Body of pancreas (tissue), 4 donors: ENCODE data around the gene UPK3A.

Experiments used
- POLR2A ChIP-seq, 3 donors: fragments of 450-650 bp; IDR thresholded peaks; one replicate each; pipeline ENCODE4 v1.6.1; 2016; ENCODE audit warnings: antibody characterized with exemption in 3 of 3, mild to moderate bottlenecking in 2 of 3
- TF ChIP-seq, protein P1 (sequence below), 7 experiments: fragments of 450-650 bp in 4 of 7; fragments of 200-600 bp in 3 of 7; sonication (generic) in 3 of 7; IDR thresholded peaks; one replicate each; pipeline ENCODE4 v1.5.1; 2016 to 2019; ENCODE audit warnings: antibody characterized with exemption in 7 of 7

DNA sequence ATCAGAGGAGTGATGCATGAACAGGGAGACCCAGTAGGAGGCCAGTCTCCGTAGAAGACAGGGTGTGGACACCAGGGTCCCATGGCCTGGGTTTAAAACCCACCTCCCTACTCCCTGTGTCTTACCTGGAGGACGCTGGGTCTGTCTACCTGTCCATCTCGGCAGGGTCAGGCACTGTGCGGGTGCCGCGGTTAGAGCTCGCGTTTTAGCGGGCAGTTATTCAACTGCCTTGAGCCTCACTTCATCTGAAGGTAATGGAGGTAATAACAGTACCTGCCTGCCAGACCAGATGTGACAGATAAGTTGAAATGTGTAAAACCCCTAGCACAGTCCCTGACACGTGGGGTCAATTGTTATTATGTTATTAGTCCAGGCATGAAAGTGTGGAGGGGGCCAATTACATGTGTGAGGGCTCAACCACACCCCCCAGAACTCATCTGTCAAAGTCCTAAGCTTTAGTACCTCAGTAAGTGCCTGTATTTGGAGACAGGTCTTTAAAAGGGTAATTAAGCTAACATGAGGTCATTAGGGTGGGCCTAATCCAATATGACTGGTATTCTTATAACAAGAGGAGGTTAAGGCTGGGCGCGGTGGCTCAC lies 8.1 kb upstream of the UPK3A start:
- TF ChIP-seq, protein P1, sequence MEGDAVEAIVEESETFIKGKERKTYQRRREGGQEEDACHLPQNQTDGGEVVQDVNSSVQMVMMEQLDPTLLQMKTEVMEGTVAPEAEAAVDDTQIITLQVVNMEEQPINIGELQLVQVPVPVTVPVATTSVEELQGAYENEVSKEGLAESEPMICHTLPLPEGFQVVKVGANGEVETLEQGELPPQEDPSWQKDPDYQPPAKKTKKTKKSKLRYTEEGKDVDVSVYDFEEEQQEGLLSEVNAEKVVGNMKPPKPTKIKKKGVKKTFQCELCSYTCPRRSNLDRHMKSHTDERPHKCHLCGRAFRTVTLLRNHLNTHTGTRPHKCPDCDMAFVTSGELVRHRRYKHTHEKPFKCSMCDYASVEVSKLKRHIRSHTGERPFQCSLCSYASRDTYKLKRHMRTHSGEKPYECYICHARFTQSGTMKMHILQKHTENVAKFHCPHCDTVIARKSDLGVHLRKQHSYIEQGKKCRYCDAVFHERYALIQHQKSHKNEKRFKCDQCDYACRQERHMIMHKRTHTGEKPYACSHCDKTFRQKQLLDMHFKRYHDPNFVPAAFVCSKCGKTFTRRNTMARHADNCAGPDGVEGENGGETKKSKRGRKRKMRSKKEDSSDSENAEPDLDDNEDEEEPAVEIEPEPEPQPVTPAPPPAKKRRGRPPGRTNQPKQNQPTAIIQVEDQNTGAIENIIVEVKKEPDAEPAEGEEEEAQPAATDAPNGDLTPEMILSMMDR (IDR thresholded peaks at IDR 0.05), result no peak
- no peak for TF ChIP-seq POLR2A (IDR thresholded peaks at IDR 0.05)
